GM19023 (cell line): ENCODE measurements around the gene SEC14L5.

Experiments used
- ATAC-seq: cut with Tn5 transposase; IDR thresholded peaks from one replicate; pipeline ENCODE4 v1.9.1; 2021; ENCODE audit warnings: mild to moderate bottlenecking, moderate library complexity; ENCODE audit not compliant: unreplicated experiment

The SEC14L5 gene

GRCh38 chr16:5008311-5008731 lies 50.2 kb downstream of the SEC14L5 start:
- ATAC-seq: no peak

GRCh38 chr16:5010576-5011329 lies 52.6 kb downstream of the SEC14L5 start:
- ATAC-seq: no peak

GRCh38 chr16:5011637-5012036 lies 53.5 kb downstream of the SEC14L5 start:
- ATAC-seq: no peak

GRCh38 chr16:5012887-5013286 lies 54.8 kb downstream of the SEC14L5 start:
- ATAC-seq: no peak

- ATAC-seq: no peak
Measured at GRCh38 chr16:5015351-5015750, 57.2 kb downstream of the SEC14L5 start.

GRCh38 chr16:5015887-5016286 lies 57.8 kb downstream of the SEC14L5 start:
- ATAC-seq: no peak

GRCh38 chr16:5016967-5017677 lies 59.0 kb downstream of the SEC14L5 start:
- no peak for ATAC-seq

- ATAC-seq: no peak
Measured at GRCh38 chr16:5017678-5017969, 59.5 kb downstream of the SEC14L5 start.

- no peak for ATAC-seq
Measured at GRCh38 chr16:5018793-5019192, 60.7 kb downstream of the SEC14L5 start.

GRCh38 chr16:5019775-5020174 lies 61.6 kb downstream of the SEC14L5 start:
- no peak for ATAC-seq

- ATAC-seq: no peak
Measured at GRCh38 chr16:5020551-5020950, 62.4 kb downstream of the SEC14L5 start.

GRCh38 chr16:5022521-5022920 lies 64.4 kb downstream of the SEC14L5 start:
- ATAC-seq: no peak

GRCh38 chr16:5024632-5025031 lies 66.5 kb downstream of the SEC14L5 start:
- ATAC-seq: no peak

GRCh38 chr16:5025171-5025632 lies 67.1 kb downstream of the SEC14L5 start:
- ATAC-seq: no peak

GRCh38 chr16:5026664-5027063 lies 68.5 kb downstream of the SEC14L5 start:
- ATAC-seq: no peak

- ATAC-seq: no peak
Measured at GRCh38 chr16:5027086-5027485, 69.0 kb downstream of the SEC14L5 start.

GRCh38 chr16:5027575-5028235 lies 69.6 kb downstream of the SEC14L5 start:
- ATAC-seq: no peak

GRCh38 chr16:5028950-5029475 lies 70.9 kb downstream of the SEC14L5 start:
- ATAC-seq: no peak

GRCh38 chr16:5030251-5030870 lies 72.2 kb downstream of the SEC14L5 start:
- no peak for ATAC-seq

- no peak for ATAC-seq
Measured at GRCh38 chr16:5031601-5032000, 73.5 kb downstream of the SEC14L5 start.

- no peak for ATAC-seq
Measured at GRCh38 chr16:5032748-5033167, 74.6 kb downstream of the SEC14L5 start.
